ENCODE data around the gene JPT2.

DNA sequence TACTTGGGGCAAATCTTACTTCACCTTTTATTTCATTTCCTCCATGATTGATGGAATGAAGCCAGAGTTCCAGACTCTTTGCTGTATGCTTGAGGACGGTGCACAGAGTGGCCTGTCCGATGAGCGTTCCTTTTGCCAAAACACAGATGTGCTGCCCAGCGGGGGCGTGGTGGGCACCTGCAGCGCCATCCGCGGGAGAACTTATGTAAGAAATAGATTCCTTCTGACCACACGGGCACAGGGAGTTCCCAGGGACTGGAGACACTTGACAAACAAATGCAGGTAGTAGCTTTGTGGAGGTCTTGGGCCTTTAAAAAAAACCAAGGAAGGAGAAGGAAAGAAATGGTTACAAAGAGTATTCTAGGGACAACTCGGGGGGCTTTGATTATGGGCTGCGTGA lies 35.3 kb upstream of the JPT2 start:
- TF ChIP-seq, protein P1, sequence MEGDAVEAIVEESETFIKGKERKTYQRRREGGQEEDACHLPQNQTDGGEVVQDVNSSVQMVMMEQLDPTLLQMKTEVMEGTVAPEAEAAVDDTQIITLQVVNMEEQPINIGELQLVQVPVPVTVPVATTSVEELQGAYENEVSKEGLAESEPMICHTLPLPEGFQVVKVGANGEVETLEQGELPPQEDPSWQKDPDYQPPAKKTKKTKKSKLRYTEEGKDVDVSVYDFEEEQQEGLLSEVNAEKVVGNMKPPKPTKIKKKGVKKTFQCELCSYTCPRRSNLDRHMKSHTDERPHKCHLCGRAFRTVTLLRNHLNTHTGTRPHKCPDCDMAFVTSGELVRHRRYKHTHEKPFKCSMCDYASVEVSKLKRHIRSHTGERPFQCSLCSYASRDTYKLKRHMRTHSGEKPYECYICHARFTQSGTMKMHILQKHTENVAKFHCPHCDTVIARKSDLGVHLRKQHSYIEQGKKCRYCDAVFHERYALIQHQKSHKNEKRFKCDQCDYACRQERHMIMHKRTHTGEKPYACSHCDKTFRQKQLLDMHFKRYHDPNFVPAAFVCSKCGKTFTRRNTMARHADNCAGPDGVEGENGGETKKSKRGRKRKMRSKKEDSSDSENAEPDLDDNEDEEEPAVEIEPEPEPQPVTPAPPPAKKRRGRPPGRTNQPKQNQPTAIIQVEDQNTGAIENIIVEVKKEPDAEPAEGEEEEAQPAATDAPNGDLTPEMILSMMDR (IDR thresholded peaks at IDR 0.05) = no peak
- no peak for TF ChIP-seq POLR2A (IDR thresholded peaks at IDR 0.05)
